A172 (cell line): ENCODE measurements around the gene IKBKG. TPM values are rescaled to one million over a fixed set of nuclear protein-coding genes. Genes with fewer than 3 reads are reported as not detected.
"Not testable (repeated sequence)": the region's sequence is repeated elsewhere in the genome, so short reads cannot be mapped to it uniquely, and the experiment has no call there.

Source experiments
- DNase-seq: peaks from one replicate; pipeline ENCODE4 v3.0.0-alpha.2; 2015; ENCODE audit warnings: low spot score
- total RNA-seq: library from RNA; depleted of rRNA; stranded (reverse); fragments of >200 nt; shearing (Covaris generic); gene quantifications from 2 replicates; pipeline ENCODE4 v1.2.3, GENCODE V29; 2014; rRNA removed

IKBKG gene, protein sequence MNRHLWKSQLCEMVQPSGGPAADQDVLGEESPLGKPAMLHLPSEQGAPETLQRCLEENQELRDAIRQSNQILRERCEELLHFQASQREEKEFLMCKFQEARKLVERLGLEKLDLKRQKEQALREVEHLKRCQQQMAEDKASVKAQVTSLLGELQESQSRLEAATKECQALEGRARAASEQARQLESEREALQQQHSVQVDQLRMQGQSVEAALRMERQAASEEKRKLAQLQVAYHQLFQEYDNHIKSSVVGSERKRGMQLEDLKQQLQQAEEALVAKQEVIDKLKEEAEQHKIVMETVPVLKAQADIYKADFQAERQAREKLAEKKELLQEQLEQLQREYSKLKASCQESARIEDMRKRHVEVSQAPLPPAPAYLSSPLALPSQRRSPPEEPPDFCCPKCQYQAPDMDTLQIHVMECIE
- total RNA-seq, result 53.6 and 63.2 TPM in 2 replicates

DNA sequence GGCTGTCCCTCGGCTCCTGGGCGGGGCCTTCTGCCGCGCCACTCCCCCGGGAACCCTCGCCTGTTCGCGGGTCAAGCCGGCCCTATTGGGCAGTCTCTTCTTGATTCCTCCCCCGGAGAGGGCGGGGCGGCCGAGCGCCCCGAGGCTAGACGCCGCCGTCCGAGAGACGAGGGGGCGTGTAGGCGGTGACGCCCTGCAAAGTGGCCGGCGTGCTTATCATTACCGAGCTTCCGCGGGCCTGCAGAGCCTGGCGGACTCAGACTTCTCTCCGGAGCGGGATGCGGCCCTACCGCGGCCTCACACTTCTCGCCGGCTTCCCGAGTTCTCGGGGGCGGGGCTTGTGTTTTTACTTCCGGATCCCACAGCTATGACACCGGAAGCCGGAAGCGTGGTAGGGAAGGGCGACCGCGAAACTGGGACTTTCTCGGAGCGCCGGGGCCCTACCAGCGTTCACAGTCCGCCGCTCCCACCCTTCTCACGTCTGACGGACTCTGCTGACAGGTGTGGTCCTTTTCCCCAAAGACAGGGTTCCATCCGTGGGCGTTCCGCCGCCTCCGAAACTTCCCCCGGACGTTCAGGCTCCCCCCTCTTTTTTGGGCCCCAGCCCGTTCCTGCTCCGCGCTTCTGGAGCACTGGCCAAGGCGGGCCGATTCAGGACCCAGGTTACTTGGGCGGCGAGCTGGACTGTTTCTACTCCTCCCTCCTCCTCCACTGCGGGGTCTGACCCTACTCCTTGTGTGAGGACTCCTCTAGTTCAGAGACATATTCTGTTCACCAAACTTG lies at the start of gene IKBKG:
Gene IKBKG, plus strand, starts transcription at position 376 of the 783 bp plus-strand sequence. CDS start 4,383 bp downstream, outside the sequence.
- peak; percentile 88 for DNase-seq

DNA sequence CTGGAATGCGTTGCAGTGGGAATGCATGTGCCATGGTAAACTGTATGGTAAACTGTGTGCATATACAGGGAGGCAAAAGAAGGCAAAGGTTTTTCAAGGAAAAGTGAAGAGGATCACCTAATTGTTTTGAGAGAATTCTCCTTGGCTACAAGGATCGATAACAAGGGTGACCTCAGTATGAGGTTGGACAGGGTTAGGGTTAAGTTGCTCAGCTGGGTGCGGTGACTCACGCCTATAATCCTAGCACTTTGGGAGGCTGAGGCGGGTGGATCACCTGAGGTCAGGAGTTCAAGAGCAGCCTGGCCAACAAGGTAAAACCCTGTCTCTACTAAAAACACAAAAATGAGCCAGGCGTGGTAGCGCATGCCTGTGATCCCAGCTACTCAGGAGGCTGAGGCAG lies 46.0 kb upstream of the IKBKG start:
- not testable (repeated sequence) for DNase-seq

DNA sequence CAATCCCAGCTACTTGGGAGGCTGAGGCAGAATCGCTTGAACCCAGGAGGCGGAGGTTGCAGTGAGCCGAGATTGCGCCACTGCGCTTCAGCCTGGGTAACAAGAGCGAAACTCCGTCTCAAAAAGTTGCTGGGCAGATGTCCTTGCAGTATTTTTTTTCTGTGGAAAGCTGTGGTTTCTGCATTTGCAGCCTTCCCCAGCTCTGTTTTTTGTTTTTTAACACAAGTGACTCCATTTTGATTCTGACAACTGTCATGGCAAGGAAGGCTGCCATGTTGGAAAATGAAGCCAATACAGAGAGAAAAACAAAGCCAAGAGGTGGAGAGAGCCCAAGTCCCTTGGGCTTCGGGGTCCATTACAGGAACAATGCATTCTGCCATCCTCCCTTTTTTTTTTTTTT lies 45.3 kb upstream of the IKBKG start:
- DNase-seq, result no peak

- no peak for DNase-seq
These were observed 44.4 kb upstream of the IKBKG start for GRCh38 chrX:154502989-154503388.

DNA sequence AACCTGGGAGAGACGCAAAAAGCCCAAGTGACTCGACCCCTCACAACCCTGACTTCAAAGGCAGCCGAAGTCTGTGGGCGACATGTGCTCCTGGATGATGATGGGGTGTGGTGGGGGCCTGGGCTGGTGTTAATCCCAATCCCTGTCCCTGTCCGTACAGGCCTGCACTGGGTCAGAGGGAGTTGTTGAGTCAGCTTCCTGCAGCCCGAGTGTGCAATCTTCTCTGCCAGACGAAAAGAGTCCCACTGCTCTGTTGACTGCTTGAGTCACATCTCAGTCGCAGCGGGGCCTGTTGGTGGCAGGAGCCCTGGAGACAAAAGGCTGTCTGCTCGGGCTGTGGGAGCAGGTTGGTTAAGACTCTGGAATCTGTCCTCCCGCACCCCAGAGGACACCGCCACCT lies 41.7 kb upstream of the IKBKG start:
- peak; percentile 70 for DNase-seq

DNA sequence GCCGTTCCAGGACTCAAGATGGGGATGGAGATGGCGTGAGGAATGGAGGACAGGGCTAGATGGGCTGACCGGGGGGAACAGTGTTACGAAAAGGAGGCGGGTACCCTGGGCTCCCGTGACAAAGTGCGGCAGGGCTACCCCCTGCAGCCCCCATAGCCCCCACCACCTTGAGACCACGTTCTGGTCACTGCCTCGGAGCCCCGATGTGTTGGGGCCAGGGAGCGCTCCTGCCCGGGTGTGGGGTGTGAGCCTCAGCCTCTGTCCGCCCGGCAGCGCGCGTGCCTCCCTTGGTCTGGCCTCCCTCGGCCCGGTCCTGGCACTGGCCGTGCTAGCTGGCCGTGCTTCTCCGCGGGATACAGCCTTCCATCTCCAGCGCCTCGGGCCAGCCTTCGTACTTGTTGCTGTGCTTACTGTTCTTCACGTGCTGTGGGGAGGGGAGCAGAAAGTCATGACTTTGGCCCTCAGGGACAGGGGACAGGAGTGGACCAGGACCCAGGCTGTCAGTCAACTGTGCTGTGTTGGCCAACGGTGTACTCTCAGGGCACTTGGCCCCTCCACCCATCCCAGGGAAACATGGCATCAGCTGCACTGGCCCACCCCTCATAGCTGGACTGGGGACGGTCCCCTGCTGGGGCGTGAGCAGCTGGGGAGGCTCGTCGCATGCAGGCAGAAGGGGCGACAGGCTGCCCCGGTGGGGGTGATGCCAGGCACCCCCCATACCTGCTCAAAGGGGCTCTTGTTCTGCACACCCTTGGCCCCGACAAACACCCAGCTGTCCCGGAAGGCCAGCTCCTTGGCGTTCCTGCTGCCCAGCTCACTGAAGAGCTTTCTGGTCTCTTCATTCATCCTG lies 40.7 kb upstream of the IKBKG start:
- DNase-seq, result no peak

DNA sequence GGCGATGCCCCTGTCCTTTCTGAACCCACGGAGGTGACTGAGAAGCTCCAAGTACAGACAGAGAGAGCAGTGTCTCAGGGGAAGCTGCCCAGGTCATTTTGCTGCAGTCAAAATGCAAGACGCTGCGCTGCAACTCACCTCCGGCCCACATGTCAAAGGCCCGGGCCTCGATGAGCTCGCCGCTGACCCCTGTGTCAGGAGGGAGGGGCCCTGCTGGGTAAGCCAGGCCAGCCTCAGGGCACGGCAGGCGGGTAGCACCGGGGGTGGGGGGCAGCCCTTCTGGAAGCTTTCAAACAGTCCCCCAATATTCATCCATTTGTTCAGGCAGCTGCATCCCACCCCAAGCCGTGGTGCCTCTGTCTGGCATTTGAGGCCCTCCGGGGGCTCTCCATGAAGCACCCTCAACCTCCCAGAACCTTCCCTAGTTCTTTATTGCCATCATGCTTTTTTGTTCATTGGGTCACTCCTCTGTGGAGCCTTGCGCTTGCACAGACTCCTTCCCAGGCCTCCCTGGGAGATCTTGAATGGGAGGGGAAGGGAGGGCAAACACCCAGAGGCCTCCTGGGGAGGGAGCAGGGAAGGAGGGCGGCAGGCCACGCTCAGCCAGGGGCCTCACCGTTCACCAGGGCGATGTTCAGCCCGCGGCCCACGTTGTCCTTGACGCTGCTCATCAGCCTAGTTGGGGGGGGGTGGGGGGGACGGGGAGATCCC lies 39.6 kb upstream of the IKBKG start:
- DNase-seq, result no peak

GRCh38 chrX:154508384-154508745 lies 39.1 kb upstream of the IKBKG start:
- DNase-seq, result no peak

DNA sequence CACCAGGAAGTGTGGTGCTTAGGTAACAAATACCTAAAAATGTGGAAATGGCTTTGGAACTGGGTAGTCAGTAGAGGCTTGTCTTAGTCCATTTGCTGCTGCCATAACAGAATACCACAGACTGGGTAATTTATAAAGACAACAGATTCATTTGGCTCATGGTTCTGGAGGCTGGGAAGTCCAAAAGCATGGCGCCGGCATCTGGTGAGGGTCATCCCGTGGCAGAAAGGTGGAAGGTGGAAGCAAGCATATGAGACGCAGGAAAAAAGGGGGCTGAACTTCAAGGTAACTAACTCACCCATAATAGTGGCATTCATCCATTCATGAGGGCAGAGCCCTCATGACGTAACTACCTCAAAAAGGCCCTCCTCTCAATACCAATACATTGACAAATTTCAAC lies 38.0 kb upstream of the IKBKG start:
- no peak for DNase-seq

GRCh38 chrX:154511761-154512160 lies 35.7 kb upstream of the IKBKG start:
- no peak for DNase-seq

DNA sequence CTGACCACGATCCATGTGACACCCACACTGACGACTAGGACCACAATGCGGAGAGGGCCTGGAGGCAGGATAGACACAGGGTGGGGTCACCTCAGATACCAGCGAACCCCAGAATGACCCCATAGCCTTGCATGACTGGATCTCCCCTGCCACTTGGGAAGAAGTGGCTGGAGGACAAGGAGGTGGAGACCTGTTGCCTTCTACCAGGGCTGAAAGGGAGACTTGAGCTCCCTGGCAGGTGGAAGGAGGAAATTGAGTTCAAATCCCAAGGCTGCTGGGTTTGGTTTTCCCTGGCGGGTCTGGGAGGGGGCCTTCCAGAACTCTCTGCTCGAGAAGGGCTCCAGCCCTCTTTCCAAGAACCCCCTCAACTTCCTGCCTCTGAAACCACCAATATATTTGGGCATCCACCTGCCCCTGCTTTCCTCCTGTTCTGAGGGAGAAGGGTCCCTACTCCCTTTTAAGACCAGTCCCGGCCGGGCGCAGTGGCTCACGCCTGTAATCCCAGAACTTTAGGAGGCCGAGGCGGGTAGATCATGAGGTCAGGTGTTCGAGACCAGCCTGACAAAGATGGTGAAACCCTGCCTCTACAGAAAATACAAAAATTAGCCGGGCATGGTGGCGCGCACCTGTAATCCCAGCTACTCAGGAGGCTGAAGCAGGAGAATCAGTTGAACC lies 34.4 kb upstream of the IKBKG start:
- DNase-seq, result no peak

- DNase-seq, result no peak
These were observed 33.7 kb upstream of the IKBKG start for GRCh38 chrX:154513716-154514115.

DNA sequence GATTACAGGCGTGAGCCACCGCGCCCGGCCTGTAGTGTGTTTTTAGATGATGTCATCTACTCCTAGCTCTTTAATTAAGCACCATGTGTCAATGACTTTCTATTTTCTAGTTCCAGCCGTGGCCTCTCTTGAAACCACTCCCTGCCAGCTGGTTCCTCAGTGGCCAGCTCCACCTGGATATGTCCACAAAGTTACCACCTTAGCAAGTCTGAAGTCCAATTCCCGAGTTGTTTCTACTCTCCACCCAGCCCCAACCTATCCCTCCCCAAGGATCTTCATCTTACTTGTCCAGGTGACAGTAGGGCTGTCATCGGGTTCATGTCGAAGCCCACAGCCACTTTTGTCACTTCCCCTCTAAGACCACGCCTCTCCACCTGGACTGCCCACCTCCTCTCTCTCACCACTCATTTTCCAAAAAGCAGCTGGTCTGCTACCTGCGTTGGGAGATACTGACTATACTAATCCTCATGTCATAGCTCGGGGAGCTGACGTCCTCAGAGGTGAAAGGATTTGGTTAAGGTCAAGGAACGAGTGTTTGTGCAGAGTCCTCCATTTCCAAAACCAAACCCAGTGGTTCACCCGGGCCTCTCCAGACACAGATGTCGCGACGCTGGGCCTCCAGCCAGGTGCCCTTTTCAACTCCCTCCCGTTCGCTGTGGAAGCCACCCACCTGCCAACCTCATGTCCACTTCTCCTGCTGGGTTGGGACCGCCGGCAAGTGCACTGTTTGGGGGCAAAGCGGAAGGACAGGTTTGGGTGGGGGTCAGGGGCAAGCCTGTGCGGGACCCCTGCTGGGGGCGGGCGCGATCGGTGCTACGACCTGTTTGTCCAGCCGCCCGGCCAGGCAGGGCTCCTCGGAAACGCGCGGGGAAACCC lies 32.1 kb upstream of the IKBKG start:
- DNase-seq, result no peak

GRCh38 chrX:154515966-154516655 lies 31.3 kb upstream of the IKBKG start, which contains the start of gene FAM3A:
TSS of gene FAM3A (minus strand) at chrX:154516232. CDS start at chrX:154515772, 460 bp downstream.
- DNase-seq, result peak; percentile 75

DNA sequence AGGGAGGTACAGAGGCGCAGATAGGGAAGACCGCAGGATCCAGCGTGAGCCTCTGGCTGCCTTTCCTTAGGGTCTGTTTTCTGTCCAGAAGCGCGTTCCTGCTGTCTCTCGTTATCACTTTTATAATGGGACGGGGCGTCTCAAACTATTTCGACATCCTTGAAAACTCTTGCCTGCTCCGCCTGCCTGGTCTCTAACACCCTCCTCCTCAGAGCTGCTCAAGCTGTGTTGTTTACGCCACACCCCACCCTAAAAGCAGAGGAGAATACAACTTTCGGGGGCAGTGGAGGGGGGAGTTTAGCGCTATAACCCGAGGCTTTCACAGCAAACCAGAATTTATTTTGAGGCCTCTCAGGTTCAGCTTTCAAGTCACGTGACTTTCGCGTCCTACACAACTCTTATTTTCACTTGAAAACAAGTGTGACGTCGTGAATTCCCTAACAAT lies 30.7 kb upstream of the IKBKG start:
- no peak for DNase-seq

DNA sequence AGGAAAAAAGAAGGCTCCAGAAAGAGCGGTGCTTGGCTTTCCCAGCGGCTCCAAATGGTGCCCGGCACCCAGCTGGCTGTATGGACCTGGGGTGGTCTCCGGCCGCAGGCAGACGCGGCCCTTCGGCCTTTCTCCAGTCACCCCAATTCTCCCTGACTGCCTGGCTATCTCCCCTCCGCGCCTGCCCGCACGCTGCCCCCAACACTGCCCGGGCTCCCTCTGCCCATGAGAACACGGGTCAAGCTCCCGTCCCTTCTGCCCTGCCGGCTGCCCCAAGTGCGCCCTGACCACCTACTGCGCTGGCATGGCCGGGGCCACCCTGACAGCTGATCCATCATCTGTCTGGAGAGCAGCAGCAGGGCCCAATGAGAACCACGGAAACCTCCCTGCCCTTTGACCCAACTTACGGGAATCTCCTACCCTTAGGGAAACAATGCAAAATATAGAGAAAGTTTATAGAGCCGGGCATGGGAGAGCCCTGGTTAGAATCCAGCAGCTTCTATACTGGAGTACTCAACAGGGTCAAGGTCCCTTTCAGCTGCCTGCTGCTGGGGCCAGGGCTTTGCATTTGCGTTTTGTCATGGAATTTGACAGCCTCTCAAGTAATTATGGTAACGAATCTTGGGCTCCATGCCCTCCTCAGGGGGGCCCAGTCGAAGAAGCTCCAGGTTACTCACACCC lies 30.2 kb upstream of the IKBKG start:
- no peak for DNase-seq

DNA sequence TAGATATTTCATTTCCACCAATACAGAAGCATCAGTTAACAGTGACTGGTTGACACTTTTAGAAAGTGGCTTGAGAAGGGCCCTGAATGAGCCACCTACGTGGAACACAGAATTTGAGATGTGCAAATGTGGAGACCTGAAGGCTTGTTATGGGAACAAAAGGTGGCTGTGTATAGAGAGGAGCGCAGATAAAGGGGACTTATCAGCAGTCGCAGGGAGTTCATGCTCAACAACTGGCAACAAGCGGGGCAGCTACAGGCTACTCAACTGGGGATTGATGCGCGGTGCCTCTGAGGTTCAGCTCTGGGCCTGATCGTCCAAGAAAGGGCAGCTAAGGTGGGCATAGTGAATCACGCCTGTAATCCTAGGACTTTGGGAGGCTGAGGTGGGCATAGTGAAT lies 28.0 kb upstream of the IKBKG start:
- no peak for DNase-seq
